Uterus (tissue), 2 donors: ENCODE data around the gene CARD18.

Experiments
- CTCF ChIP-seq, 4 experiments: fragments of 200-600 bp in 2 of 4; fragments of 450-650 bp in 2 of 4; sonication (generic) in 2 of 4; IDR thresholded peaks; one replicate each; pipeline ENCODE4 v1.5.1; 2016 to 2019; ENCODE audit warnings: antibody characterized with exemption in 4 of 4, mild to moderate bottlenecking in 2 of 4, moderate library complexity in 1 of 4
- POLR2A ChIP-seq, 2 donors: fragments of 450-650 bp; IDR thresholded peaks; one replicate each; pipeline ENCODE4 v1.6.1; 2016; ENCODE audit warnings: antibody characterized with exemption in 2 of 2, mild to moderate bottlenecking in 1 of 2, moderate library complexity in 1 of 2

GRCh38 chr11:105111145-105111944 lies 28.2 kb downstream of the CARD18 start:
- TF ChIP-seq CTCF (IDR thresholded peaks at IDR 0.05) (no peak), POLR2A (IDR thresholded peaks at IDR 0.05) (no peak)
